Measurements from ENCODE around the gene ZNF426. TPM values are rescaled to one million over a fixed set of nuclear protein-coding genes. Genes with fewer than 3 reads are reported as not detected.

The ZNF426 gene
- total RNA-seq, 4 donors from 2014 or later, result 8.8 to 13.4 (median 11.4) TPM

DNA sequence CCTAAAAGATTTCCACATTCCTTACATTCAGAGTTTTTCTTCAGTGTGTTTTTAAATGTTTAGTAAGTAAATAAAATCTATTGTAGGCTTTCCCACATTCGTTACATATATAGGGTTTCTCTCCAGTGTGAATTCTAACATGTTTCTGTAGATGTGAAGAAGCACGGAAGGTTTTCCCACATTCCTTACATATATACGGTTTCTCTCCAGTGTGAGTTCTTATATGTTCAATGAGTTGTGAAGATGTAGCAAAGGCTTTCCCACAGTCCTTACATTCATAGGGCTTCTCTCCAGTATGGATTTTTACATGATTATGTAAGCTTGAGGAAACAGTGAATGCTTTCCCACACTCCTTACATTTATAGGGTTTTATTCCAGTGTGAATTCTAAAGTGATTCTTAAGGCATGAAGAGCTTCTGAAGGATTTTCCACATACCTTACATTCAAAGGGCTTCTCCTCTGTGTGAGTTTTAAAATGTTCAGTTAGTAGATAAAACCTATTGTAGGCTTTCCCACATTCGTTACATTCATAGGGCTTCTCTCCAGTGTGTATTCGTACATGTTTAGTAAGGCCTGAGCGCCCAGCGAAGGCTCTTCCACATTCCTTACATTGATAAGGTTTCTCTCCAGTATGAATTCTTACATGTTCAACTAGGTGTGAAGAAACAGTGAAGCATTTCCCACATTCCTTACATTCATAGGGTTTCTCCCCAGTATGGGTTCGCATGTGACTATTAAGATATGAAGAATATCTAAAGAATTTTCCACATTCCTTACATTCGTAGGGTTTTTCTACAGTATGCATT is 27.7 kb upstream of the ZNF426 start:
- TF ChIP-seq, protein P1, sequence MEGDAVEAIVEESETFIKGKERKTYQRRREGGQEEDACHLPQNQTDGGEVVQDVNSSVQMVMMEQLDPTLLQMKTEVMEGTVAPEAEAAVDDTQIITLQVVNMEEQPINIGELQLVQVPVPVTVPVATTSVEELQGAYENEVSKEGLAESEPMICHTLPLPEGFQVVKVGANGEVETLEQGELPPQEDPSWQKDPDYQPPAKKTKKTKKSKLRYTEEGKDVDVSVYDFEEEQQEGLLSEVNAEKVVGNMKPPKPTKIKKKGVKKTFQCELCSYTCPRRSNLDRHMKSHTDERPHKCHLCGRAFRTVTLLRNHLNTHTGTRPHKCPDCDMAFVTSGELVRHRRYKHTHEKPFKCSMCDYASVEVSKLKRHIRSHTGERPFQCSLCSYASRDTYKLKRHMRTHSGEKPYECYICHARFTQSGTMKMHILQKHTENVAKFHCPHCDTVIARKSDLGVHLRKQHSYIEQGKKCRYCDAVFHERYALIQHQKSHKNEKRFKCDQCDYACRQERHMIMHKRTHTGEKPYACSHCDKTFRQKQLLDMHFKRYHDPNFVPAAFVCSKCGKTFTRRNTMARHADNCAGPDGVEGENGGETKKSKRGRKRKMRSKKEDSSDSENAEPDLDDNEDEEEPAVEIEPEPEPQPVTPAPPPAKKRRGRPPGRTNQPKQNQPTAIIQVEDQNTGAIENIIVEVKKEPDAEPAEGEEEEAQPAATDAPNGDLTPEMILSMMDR (IDR thresholded peaks at IDR 0.05; ENCODE audit: low read depth), result no peak

DNA sequence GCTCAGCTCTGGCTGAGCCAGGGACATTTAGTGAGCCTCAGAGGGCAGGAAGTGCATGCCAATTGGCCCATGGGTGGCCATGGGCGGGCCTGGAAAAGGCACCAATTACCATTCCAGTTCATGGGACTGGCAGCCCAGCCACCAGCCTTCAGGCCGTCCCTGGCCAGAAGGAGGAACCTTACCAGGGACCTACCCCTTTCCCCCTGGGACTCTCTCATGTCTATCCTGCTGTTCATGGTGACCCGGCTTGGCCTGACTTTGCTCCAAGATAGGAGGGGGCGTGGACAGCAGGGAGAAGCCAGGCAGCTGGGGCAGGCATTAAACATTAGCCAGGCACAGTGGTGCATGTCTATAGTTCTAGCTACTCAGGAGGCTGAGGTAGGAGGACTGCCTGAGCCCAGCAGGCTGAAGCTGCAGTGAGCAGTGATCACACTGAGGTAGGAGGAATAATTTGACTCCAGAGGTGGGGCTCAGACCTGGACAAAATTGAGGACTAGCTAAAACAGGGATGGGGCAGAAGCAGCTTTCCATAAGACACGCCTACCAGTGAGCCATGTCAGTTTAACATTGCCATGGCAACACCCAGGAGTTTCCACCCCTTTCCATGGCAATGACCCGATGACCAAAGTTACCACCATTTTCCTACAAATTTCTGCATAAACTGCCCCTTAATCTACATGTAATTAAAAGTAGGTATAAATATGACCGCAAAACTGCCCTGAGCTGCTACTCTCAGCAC is 14.3 kb upstream of the ZNF426 start:
- TF ChIP-seq, protein P1 (IDR thresholded peaks at IDR 0.05; ENCODE audit: low read depth), result no peak

DNA sequence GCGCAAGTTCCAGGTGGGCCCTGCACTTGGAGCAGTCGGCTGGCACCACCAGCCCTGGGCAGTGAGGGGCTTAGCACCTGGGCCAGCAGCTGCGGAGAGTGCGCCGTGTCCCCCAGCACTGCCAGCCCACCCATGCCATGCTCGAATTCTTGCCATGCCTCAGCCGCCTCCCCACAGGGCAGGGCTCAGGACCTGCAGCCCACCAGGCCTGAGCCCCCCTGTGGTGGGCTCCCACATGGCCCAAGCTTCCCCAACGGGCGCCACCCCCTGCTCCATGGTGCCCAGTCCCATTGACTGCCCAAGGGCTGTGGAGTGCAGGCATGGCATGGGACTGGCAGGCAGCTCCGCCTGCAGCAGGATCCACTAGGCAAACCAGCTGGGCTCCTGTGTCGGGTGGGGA is 9.4 kb upstream of the ZNF426 start:
- TF ChIP-seq, protein P1 (IDR thresholded peaks at IDR 0.05; ENCODE audit: low read depth), result no peak

DNA sequence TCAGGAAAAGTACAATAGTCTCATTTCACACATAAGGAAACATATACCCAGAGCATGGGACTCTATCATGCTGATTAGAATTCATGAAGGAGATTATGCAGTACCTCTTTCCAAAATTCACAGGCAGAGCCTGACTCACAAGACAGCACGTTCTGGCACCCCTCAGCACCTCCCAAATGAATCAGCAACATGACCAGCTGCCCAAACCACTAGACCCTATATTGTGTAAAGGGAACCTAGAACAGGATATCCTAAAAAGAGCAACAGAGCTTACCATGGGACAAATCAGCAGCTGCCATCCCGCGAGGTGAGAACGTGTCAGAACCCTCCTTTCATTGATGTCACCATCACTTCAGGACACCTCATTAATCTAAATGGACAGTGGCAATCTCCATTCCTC is 2.5 kb downstream of the ZNF426 start:
- TF ChIP-seq, protein P1 (IDR thresholded peaks at IDR 0.05; ENCODE audit: low read depth), result no peak

DNA sequence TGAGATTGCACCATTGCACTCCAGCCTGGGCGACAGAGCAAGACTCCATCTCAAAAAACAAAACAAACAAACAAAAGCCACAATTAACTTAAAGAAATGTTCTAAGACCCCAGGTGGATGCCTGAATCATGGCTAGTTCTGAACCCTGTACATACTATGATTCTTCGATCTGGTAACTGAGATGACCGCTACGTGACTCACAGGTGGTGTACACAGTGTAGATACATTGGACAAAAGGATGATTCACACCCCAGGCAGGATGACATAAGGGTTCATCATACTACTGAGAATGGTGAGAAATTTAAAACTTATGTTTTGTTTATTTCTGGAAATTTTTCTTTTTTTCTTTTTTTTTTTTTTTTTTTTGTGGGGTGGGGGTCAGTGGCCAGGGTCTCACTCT is 6.5 kb downstream of the ZNF426 start:
- TF ChIP-seq, protein P1 (IDR thresholded peaks at IDR 0.05; ENCODE audit: low read depth), result no peak

DNA sequence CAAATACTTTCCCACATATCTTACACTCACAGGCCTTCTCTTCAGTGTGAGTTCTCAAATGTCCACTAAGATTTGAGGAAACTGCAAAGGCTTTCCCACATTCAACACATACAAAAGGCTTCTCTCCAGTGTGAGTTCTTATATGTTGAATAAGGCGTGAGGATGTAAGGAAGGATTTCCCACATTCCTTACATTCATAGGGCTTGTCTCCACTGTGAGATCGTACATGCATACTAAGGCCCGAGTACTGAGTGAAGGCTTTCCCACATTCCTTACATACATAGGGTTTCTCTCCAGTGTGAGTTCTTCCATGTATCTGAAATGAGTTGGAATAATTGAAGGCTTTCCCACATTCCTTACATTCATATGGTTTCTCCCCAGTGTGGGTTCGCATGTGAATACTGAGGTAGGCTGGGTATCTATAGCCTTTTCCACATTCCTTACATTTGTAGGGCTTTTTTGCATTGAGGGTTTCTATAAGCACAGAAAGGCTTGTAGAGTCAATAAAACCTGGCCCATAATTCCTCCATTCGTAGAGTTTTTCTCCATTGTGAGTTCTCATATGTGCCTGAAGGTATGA is 9.6 kb downstream of the ZNF426 start:
- TF ChIP-seq, protein P1 (IDR thresholded peaks at IDR 0.05; ENCODE audit: low read depth), result no peak

DNA sequence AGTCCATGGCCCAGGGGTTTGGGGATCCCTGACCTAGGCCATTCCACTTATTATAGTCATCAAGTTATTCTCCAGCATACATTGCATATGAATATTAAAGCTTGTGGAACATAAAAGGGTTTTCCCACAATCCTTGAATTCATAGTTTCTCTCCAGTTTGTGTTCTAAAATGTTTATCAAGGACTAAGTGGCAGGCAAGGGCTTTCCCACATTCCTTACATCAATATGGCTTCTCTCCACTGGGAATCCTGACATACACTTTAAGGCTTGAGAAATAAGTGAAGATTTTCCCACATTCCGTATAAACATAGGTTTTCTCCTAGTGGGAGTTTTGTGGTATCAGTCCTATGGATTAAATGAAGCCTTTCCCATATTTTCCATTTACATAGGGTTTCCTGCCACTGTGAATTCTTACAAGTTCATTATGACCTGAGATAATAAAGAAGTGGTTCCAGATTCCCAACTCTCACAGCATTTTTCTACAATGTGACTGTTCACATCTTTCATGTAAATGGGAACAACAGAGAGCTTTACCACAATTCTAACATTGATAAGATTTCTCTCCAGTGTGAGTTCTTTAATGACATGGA is 14.5 kb downstream of the ZNF426 start:
- TF ChIP-seq, protein P1 (IDR thresholded peaks at IDR 0.05; ENCODE audit: low read depth), result no peak
